Ramos (cell line): ENCODE data around the gene SLCO3A1.

ENCODE experiments used
- in situ Hi-C: fragments of 300-500 bp; cut with MboI; formaldehyde crosslinking; loops from one replicate; pipeline ENCODE4 v1.14.3; 2022; ENCODE audit warnings: low sequenced_read_pairs; ENCODE audit not compliant: unreplicated experiment

The SLCO3A1 gene

GRCh38 chr15:92141607-92142006 is 288.1 kb downstream of the SLCO3A1 start:
- in situ Hi-C loops = no loop called here

- in situ Hi-C loops = no loop called here
These were observed 289.0 kb downstream of the SLCO3A1 start for GRCh38 chr15:92142242-92143232.

DNA sequence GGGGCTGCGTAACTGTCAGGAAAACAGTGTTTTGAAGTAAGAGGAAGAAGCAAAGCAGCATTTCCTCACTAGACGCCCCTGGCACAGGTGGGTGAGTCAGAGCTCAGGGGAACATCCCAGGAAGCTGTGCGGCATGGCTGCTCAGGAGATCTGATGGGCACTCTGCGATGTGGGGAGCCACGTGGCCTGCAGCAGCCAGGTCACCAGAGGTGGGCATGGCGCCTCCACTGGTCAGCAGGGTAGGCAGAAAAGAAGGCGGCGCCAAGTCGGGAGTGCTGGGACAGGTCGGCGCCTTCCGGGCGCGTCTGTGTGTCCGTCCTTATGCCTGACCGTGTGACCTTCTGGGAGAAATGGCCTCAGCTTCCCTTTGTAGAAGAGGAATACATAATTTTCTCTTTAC is 290.3 kb downstream of the SLCO3A1 start:
- in situ Hi-C loops = no loop called here

GRCh38 chr15:92146511-92147150 is 293.1 kb downstream of the SLCO3A1 start:
- in situ Hi-C loops = no loop called here

DNA sequence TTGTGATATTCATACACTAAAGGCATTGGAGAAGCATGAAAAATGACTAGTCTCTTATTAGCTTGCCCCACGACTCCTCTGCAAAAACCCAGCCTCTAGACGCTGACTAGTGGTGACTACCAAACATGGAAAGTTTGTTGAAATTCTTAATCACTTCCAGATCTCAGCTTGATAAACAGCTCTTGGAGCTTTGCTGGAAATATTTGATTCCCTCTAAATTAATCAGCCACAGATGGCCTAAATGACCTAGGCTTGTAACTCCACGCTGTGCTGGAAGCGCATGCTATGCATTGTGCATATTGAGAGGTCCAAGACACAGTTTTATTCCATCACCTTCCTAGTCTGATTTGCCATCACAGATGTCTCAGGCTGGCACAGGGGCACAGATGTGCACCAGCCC is 295.5 kb downstream of the SLCO3A1 start:
- in situ Hi-C loops = no loop called here

GRCh38 chr15:92149465-92149864 is 296.0 kb downstream of the SLCO3A1 start:
- in situ Hi-C loops = no loop called here

DNA sequence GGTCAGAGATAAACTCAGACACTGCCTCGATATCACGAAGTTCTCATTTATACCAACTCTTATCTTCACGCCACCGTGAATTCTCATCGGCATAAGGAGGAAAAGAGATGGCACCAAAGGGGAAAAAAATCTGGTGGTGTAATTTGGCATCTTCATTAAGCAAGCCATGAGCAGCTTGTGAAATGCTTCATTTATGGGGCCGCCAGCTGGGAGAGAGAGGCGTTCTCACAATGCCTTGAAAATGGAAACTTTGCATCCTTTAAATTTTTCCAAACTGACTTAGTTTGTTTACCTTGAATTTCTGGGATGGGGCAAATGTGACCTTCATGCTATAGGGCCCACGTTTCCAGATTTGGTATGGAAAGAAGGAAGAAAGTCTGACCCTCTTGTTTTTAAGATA is 297.7 kb downstream of the SLCO3A1 start:
- in situ Hi-C loops = no loop called here

DNA sequence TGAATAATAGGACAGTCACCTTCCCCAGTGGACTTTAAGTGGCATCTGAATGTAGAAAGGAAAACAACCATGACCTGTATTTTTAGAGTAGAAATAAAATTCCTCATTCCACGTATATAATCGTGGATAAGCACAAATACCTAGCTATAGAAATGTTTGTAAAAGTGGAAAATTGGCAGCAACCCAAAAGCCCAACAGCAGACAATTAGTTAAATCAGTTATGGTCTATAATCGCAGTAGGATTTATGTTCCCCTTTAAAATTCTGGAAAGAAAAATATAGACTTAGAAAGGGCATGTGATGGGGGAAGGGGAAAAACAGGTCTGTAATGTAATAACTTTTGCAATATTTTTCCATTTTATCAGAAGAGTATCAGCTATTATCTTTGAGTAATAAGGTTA is 298.2 kb downstream of the SLCO3A1 start:
- in situ Hi-C loops = no loop called here

- in situ Hi-C loops = no loop called here
These were observed 299.5 kb downstream of the SLCO3A1 start for GRCh38 chr15:92152983-92153382.

GRCh38 chr15:92153620-92154019 is 300.1 kb downstream of the SLCO3A1 start:
- in situ Hi-C loops = no loop called here

DNA sequence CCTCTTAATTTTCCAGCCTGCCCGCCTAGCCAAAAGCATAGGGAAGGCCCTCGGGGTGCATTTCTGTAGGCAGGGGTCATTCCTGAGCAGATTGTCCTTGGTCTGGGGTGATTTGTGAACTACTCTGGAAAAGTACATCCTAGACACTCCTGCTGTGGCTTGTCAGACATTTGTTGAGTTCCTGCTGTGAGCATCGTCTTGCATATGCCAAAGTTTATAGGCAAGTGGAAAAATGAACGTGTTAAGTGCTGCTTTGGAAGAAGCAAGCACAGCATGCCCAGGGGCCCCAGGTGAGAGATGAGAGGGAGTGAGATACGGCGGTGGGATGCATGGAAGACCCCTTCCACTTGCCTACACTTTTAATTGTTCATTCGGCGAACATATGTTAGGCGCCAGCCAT is 302.4 kb downstream of the SLCO3A1 start:
- in situ Hi-C loops = no loop called here

GRCh38 chr15:92157666-92158298 is 304.3 kb downstream of the SLCO3A1 start:
- in situ Hi-C loops = no loop called here

DNA sequence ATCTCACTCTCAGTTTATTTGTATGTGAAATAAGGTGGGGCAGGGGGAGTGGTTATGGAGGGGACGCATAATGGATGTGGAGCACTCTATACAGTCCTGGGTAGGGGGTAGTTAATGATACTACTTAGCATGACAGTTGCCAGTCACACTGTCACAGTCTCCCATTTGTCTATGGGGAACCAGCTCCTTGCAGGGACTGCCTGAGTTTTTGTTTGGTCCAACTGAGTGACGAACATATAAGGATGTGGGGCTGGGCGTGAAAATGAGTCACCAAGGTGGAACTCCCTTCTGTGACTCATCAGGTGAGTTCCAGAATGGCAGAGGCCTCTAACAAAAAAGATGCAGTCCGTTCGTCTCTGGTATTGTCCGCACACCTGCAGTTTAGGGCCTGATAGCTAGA is 304.9 kb downstream of the SLCO3A1 start:
- in situ Hi-C loops = no loop called here

DNA sequence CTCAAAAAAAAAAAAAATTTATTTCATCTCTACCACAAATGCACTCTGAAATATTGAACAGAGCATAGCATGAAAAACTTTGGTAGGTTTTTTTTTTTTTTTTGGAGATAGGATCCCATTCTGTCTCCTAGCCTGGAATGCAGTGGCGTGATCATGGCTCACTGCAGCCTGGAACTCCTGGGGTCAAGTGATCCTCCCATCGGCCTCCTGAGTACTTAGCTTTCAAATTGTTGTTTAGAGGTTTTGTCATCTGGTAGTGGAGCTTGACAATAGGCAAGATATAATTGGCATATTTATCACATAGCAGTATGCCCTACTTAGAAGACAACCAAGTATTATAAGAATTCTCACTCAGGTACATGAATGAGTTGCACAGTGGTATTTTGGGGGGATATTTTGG is 306.0 kb downstream of the SLCO3A1 start:
- in situ Hi-C loops = no loop called here

DNA sequence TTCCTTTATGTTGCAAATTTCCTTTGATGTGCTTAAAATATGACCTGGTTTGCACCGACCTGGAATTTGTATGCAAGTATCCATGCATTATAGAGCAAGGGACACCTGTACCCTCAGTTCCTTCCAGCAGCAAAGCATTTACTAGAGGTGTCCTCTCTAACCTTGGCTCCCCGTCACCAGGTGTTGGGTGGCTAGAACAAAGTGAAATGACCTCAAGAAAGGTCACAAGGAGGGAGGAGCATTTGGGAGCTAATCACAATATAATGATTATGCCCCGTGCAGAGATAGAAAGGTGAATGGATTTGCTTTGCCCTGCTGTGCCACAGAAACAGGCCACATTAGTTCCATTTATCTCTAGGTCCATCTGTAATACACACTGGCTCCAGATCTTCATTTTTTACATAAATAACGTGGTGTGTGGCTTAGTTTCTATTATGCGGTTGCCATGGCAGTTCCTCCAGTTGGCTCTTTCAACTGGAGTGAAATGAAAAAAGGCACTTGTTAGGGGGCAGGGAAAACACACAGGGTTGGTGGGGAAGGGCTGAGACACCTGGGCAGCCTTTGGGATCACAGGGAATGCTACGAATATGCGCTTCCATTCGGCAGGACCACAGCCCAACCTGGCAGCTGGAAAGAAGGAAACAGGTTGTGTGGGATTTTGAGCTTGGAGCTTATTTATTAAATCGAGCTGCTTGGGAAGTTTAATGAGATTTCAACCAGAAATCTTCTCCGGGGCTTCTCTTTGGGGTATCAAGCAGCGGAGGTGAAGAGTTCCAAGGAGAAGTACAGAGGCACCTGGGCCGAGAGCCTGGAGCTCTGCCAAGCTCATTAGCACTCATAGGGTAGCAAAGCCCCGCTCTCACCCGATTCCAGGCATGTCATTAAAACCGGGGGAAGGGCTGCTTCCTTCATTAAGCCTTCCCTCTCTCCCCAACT is 306.7 kb downstream of the SLCO3A1 start:
- in situ Hi-C loops = no loop called here

DNA sequence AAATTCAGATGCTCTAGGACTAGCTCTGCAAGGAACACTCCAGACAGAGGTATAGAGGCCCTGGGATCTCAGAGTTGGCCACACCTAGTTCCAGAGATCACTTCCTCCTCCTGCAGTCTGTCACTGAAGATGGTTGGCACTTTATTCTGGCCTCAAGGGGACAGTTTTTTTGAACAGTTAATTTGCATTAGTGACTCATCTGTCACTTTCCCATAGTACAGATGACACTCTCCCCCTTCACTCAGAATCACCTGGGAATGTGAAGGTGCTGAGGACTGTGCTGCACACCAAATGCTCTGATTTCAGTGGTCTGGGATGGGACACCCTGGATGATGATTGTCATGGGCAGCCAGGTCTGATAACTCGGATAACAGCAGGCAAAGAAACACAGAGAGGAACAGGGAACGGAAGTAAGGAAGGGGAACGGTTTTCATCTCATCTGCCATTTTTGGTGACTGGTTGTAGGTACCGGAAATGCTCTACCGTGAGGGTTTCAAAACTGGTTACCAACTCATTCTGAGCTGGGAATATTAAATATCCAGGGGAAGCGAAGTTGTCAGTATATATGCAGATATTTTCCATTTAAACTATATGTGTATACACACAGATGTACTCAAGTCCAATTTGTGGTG is 307.6 kb downstream of the SLCO3A1 start:
- in situ Hi-C loops = no loop called here

DNA sequence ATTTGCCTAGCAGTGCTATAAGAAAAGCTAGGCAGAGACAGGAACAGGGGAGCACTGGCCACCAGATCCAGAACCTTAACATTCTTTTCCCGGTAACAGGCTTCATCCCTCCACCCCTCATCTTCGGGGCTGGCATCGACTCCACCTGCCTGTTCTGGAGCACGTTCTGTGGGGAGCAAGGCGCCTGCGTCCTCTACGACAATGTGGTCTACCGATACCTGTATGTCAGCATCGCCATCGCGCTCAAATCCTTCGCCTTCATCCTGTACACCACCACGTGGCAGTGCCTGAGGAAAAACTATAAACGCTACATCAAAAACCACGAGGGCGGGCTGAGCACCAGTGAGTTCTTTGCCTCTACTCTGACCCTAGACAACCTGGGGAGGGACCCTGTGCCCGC is 309.1 kb downstream of the SLCO3A1 start:
- in situ Hi-C loops = no loop called here

GRCh38 chr15:92163641-92164040 is 310.1 kb downstream of the SLCO3A1 start:
- in situ Hi-C loops = no loop called here

GRCh38 chr15:92164327-92165000 is 311.0 kb downstream of the SLCO3A1 start:
- in situ Hi-C loops = no loop called here
